Measurements from ENCODE around the gene TLE4.

The TLE4 gene

GRCh38 chr9:79698967-79699366 lies 127.2 kb downstream of the TLE4 start:
- H3K4me3 ChIP-seq (ENCODE audit: low read length) = no peak overlapping the region
- DNase-seq (ENCODE audit: low read depth, low spot score) = no peak

- no peak for DNase-seq (ENCODE audit: low read depth, low spot score)
- no peak overlapping the region for H3K4me3 ChIP-seq (ENCODE audit: low read length)
Measured at GRCh38 chr9:79699479-79699878, 127.7 kb downstream of the TLE4 start.

GRCh38 chr9:79700607-79701360 lies 129.0 kb downstream of the TLE4 start:
- H3K4me3 ChIP-seq (ENCODE audit: low read length) = no peak overlapping the region
- DNase-seq (ENCODE audit: low read depth, low spot score) = no peak

- no peak overlapping the region for H3K4me3 ChIP-seq (ENCODE audit: low read length)
- DNase-seq (ENCODE audit: low read depth, low spot score) = no peak
Measured at GRCh38 chr9:79701651-79702050, 129.9 kb downstream of the TLE4 start.

GRCh38 chr9:79705704-79706103 lies 133.9 kb downstream of the TLE4 start:
- no peak overlapping the region for H3K4me3 ChIP-seq (ENCODE audit: low read length)
- no peak for DNase-seq (ENCODE audit: low read depth, low spot score)

- no peak for DNase-seq (ENCODE audit: low read depth, low spot score)
- H3K4me3 ChIP-seq (ENCODE audit: low read length) = no peak overlapping the region
Measured at GRCh38 chr9:79706512-79706911, 134.7 kb downstream of the TLE4 start.

- no peak for DNase-seq (ENCODE audit: low read depth, low spot score)
- H3K4me3 ChIP-seq (ENCODE audit: low read length) = no peak overlapping the region
Measured at GRCh38 chr9:79707589-79707988, 135.8 kb downstream of the TLE4 start.

- no peak overlapping the region for H3K4me3 ChIP-seq (ENCODE audit: low read length)
- DNase-seq (ENCODE audit: low read depth, low spot score) = no peak
Measured at GRCh38 chr9:79708541-79708940, 136.8 kb downstream of the TLE4 start.

- H3K4me3 ChIP-seq (ENCODE audit: low read length) = no peak overlapping the region
- no peak for DNase-seq (ENCODE audit: low read depth, low spot score)
Measured at GRCh38 chr9:79709743-79710674, 138.2 kb downstream of the TLE4 start.

GRCh38 chr9:79711874-79712273 lies 140.1 kb downstream of the TLE4 start:
- DNase-seq (ENCODE audit: low read depth, low spot score) = peak; percentile 12
- H3K4me3 ChIP-seq (ENCODE audit: low read length) = no peak overlapping the region

GRCh38 chr9:79719021-79719420 lies 147.3 kb downstream of the TLE4 start:
- no peak overlapping the region for H3K4me3 ChIP-seq (ENCODE audit: low read length)
- no peak for DNase-seq (ENCODE audit: low read depth, low spot score)

GRCh38 chr9:79719989-79720388 lies 148.2 kb downstream of the TLE4 start:
- no peak for DNase-seq (ENCODE audit: low read depth, low spot score)
- H3K4me3 ChIP-seq (ENCODE audit: low read length) = no peak overlapping the region

GRCh38 chr9:79731171-79731890 lies 159.6 kb downstream of the TLE4 start:
- no peak overlapping the region for H3K4me3 ChIP-seq (ENCODE audit: low read length)
- no peak for DNase-seq (ENCODE audit: low read depth, low spot score)

- H3K4me3 ChIP-seq (ENCODE audit: low read length) = no peak overlapping the region
- no peak for DNase-seq (ENCODE audit: low read depth, low spot score)
Measured at GRCh38 chr9:79735023-79735779, 163.4 kb downstream of the TLE4 start.

GRCh38 chr9:79736051-79736450 lies 164.3 kb downstream of the TLE4 start:
- no peak for DNase-seq (ENCODE audit: low read depth, low spot score)
- no peak overlapping the region for H3K4me3 ChIP-seq (ENCODE audit: low read length)

- no peak for DNase-seq (ENCODE audit: low read depth, low spot score)
- H3K4me3 ChIP-seq (ENCODE audit: low read length) = no peak overlapping the region
Measured at GRCh38 chr9:79741381-79741780, 169.6 kb downstream of the TLE4 start.

- no peak overlapping the region for H3K4me3 ChIP-seq (ENCODE audit: low read length)
- DNase-seq (ENCODE audit: low read depth, low spot score) = no peak
Measured at GRCh38 chr9:79742110-79742721, 170.5 kb downstream of the TLE4 start.

GRCh38 chr9:79744521-79744920 lies 172.8 kb downstream of the TLE4 start:
- no peak for DNase-seq (ENCODE audit: low read depth, low spot score)

More at GRCh38 chr9:79744521-79744920, 172.8 kb downstream of the TLE4 start:
- no peak overlapping the region for H3K4me3 ChIP-seq (ENCODE audit: low read length)
